Measurements from ENCODE around the gene WDR88. TPM values are rescaled to one million over a fixed set of nuclear protein-coding genes. Genes with fewer than 3 reads are reported as not detected.

WDR88 gene, protein sequence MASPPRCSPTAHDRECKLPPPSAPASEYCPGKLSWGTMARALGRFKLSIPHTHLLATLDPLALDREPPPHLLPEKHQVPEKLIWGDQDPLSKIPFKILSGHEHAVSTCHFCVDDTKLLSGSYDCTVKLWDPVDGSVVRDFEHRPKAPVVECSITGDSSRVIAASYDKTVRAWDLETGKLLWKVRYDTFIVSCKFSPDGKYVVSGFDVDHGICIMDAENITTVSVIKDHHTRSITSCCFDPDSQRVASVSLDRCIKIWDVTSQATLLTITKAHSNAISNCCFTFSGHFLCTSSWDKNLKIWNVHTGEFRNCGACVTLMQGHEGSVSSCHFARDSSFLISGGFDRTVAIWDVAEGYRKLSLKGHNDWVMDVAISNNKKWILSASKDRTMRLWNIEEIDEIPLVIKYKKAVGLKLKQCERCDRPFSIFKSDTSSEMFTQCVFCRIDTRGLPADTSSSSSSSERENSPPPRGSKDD
- not detected for total RNA-seq
- long read RNA-seq, donor 1, partial matches to known transcripts, result 0 of 3 reads
- long read RNA-seq, donor 1, other reads (novel, unspliced or antisense), result 3 of 3 reads
- long read RNA-seq, donor 2, partial matches to known transcripts, result 0 of 1 reads
- long read RNA-seq, donor 2, other reads (novel, unspliced or antisense), result 1 of 1 reads

DNA sequence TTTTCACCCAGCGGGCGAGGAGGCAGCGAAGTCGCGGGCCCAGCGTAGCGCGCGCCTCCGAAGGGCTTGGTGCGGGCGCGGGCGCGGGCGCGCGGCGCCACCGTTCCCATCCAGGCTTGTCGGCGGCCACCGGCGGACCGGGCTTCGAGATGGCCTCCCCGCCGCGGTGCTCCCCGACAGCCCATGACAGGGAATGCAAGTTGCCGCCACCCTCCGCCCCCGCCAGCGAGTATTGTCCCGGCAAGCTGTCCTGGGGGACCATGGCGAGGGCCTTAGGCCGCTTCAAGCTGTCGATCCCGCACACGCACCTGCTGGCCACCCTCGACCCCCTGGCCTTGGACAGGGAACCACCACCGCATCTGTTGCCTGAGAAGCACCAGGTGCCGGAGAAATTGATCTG is at the start of gene WDR88:
Gene WDR88 (plus strand): TSS at position 94 of the 400 bp plus-strand sequence. CDS start 56 bp downstream, at position 150.
- intact Hi-C loops (cut with DNase I), result loop anchor here in 1 of 2 donors (10.0 kb wide), 1 partner anchor 63 kb away; the partner anchor contains the start of gene LRP3

DNA sequence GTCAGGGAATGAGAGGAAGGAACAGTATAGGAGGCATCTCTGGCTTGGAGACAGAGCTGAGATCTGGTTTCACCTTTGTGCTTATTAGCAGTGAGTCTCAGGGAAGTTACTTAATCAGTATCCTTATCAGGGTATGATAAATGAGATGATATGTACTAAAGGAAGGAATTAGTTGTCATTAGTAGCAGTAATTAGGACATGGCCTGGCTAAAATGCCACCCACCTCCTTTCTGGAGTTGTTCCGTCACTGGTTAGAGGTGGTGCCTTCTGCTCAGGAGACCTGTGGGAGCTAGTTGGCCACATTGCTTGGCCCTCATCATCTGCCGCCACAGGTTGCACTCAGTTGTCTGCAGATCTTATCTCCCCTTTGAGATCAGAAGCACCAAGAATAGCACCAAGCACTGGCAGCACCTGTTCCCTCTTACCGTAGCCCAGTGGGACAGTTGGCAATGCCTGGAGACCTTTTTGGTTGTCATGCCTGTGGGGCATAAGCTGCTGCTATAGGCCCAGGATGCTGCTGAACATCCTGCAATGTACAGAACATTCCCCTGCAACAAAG is 46.3 kb upstream of the WDR88 start:
- DNase-seq (ENCODE audit: low spot score), result peak; percentile 18
- intact Hi-C loops (cut with DNase I), result no loop called here

More for the DNA sequence above, at the start of gene WDR88:
- DNase-seq (ENCODE audit: low spot score), result no peak

DNA sequence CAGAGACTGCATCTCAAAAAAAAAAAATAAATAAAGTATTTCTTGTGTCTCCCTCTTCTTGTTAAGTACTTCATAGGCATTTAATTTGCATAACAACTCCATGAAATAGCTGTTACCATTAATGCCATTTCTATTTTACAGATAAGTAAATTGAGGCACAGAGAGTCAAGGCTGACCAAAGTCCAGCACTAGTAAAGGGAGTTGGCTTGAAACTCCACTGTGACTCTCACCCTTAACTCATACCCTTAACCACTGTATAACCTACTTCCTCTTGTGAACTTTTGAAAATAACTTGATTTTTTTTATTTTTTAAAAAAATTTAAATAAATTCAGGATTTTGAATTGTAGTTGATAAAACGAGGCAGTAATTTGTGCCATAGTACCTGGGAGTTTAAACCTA is 45.0 kb upstream of the WDR88 start:
- intact Hi-C loops (cut with DNase I), result no loop called here
- no peak for DNase-seq (ENCODE audit: low spot score)

DNA sequence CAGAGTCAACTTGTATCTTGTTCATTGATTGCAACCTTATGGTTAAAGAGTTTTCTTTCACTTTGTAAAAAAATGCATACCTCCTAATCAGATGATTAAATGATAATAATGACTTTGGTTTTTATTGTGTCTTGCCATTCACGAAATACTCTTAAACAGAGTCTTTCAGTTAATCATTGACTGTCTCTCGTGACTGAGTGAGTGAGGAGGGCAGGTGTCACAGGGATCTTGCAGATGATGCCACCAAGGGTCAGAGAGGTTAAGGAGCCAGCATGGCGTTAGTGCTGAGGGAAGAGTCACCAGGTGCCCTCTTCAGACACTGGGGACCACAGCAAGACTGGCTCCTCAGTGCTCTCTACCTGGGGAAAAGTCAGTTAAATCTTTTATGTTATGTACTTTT is 42.9 kb upstream of the WDR88 start:
- intact Hi-C loops (cut with DNase I), result no loop called here

DNA sequence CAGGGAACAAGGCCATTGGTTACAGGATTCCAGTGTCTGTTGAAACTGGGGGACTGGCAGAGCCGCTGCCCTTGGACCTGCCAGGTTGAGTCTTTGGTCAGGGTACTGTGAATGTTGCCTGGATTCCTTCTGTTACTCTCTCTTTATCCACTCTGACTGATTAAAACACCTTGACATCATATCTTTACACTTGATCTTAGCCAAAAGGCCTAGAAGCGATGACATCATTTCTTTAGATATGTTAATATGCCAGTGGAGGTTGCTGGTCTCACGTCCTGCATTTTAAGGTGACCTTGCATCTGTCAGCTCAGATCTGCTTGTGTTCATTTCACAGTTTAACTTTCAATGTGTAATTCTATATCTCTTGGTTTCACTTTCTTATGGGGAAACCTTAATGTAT is 41.7 kb upstream of the WDR88 start:
- intact Hi-C loops (cut with DNase I), result no loop called here

More for the DNA sequence above, 42.9 kb upstream of the WDR88 start:
- peak; percentile 0 for DNase-seq (ENCODE audit: low spot score)

DNA sequence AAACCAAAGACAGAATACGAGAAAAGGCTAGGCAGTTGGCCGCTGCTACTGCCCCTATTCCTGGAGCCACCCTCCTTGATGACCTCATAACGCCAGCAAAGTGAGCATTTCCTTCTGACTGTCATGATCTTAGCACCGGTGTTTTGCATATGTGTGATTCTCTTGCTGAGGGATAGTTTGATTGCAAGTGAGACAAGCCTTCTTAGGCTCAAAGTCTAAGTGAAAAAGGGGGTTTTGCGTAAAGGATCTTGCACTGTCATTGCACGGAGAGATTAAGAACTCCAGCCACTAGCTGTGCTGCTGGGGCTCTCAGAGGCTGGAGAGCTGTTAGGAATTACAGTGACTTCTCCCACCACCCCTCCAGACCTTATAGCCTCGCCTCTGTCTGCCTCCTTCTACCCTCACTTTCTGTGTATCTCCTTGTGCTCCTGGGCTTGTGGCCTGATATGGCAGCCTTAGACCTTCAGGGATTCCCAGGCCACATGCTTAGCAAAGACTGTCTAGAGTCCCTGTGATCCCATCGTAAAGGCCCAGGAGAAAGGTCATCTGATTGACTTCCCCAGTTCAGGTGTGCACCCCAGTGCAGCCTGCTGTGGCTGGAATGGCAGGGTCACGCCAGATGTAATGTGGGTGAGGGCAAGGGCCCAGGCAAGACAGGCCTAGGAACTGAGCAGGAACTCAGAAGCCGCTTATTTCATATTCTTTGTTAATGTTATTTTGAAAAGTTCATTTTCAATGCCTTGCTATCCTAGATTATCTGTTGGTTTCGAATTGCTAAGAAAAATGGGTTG is 38.3 kb upstream of the WDR88 start:
- peak; percentile 67 for DNase-seq (ENCODE audit: low spot score)
- intact Hi-C loops (cut with DNase I), result no loop called here

More for the DNA sequence above, 41.7 kb upstream of the WDR88 start:
- DNase-seq (ENCODE audit: low spot score), result peak; percentile 19

DNA sequence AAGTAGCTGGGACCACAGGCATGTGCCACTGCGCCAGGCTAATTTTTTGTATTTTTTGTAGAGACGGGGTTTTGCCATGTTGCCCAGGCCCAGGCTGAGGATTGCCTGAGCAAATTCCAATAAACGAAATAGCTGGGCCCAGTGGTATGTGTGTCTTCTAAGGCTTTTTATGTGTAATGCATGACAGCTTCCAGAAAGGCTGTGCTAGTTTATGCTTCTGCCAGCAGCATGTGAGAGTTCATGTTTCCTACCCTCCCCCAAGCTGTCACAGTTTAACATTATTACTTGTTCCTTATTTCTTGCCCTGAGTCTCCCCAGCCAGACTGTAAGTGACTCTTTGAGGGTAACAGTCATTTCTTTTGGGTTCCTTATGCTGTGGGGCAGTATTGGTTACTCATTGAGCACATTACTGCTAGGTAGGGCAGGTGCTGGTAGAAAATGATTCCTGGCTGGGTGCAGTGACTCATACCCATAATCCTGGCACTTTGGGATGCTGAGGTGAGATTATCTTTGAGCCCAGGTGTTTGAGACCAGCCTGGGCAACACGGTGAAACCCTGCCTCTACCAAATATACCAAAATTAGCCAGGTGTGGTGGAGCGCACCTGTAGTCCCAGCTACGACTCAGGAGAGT is 37.4 kb upstream of the WDR88 start:
- no peak for DNase-seq (ENCODE audit: low spot score)
- intact Hi-C loops (cut with DNase I), result no loop called here

DNA sequence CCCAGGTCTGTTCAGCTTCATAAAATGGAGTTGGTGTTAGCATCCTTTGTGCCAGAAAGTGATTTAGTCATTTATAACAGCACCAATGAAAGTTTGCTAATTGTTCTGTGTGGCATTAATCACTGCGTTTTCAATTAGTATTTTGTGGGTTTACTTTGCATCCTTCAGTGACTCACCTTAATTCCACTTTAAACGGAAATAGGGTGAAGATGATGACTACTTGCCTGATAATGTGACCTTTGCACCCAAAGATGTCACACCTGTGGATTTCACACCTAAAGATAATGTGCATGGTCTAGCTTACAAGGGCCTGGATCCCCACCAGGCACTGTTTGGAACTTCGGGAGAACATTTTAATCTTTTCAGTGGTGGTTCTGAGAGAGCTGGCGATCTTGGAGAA is 35.9 kb upstream of the WDR88 start:
- DNase-seq (ENCODE audit: low spot score), result no peak
- intact Hi-C loops (cut with DNase I), result no loop called here

DNA sequence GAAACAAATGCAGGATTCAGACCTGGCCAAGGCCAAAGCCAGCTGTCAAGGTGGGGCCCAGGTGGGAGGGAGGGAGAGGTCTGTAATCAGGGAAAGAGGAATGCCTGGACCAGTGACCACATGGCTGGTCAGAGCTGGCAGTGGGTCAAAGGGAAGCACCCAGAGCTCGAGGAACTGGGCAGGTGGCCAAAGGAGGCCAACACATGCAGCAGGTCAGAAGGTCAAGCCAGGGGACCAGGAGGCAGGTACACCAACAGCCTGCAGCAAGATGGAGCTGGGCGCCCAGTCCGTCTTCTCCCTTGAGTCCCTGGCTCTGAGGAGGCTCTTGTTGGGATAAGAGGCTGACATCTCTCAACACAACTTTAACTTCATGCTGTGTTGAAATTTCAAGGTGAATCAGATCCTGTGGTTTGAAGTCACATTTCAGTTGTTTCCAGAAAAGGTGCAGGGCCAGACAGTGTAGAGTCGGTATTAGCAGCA is 33.8 kb upstream of the WDR88 start:
- no peak for DNase-seq (ENCODE audit: low spot score)
- intact Hi-C loops (cut with DNase I), result no loop called here

DNA sequence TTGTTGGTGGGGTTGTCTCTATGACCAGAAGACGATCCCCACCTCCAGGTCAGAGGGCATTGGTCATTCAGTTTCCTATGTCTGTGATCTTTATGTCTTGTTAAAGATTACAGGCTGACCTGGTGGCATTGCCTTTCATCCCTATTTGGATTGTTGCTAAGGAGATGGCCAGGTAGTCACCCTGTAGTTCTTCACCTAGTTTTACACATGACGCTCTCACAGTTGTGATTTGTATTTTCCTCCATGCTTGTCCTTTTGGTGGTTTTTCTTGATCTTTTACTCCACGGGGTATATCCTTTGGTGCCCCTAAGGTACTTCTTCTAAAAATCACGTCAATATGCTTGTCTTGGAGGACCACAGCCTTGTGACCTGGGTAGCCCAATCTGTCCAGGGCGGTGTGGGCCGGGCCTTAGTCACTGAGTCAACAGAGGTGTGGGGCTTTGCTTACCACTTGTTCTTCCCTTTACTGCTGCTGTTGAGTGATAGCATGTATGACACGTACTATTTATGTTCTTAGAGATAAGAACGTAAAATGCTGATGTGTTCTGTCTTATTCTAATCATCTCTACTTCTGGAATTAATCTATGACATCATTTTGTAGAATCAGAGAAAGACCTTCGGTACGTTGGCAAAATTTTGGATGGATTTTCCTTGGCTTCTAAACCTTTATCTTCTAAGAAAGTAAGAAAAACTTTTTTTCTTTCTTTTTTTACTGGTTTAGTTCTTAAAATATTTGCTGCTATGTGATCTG is 30.8 kb upstream of the WDR88 start:
- intact Hi-C loops (cut with DNase I), result no loop called here
- no peak for DNase-seq (ENCODE audit: low spot score)

DNA sequence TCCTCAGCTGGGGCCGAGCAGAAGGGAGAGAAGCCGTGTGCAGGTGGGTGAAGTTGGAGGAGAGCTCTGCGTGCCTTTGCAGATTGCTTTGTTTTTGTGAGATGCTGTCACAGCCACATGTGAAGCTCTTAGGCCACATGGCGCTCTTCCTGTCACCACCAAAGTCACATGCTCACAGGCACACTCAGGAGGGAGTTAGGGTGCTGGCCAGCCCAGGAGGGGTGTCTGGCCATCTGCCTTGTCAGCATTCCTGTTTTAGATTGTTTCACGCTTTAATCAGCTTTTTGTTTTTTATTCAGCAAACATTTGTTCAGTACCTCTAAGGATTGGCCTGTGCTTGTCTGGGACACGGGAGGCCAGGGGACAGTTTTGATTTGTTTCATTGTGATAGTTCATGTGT is 29.0 kb upstream of the WDR88 start:
- intact Hi-C loops (cut with DNase I), result no loop called here
- DNase-seq (ENCODE audit: low spot score), result no peak

DNA sequence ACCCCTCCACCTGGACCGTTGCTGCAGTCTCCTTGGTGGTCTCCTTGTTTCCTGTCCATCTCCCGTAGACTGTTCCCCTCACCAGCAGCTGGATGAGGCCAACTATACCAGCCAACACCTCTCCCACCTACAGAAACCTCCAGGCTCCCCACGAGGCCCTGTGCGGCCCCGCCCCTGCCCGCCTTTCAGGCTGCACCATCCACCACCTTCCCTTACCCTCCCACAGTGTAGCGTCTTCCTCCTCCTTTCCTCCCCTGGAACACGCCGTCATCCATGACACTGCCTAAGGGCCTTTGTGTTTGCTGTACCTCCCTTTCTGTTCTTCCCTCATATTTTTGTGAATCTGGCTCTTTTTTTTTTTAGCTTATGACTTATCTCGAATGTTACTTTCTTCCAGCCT is 23.8 kb upstream of the WDR88 start:
- intact Hi-C loops (cut with DNase I), result no loop called here
- no peak for DNase-seq (ENCODE audit: low spot score)

DNA sequence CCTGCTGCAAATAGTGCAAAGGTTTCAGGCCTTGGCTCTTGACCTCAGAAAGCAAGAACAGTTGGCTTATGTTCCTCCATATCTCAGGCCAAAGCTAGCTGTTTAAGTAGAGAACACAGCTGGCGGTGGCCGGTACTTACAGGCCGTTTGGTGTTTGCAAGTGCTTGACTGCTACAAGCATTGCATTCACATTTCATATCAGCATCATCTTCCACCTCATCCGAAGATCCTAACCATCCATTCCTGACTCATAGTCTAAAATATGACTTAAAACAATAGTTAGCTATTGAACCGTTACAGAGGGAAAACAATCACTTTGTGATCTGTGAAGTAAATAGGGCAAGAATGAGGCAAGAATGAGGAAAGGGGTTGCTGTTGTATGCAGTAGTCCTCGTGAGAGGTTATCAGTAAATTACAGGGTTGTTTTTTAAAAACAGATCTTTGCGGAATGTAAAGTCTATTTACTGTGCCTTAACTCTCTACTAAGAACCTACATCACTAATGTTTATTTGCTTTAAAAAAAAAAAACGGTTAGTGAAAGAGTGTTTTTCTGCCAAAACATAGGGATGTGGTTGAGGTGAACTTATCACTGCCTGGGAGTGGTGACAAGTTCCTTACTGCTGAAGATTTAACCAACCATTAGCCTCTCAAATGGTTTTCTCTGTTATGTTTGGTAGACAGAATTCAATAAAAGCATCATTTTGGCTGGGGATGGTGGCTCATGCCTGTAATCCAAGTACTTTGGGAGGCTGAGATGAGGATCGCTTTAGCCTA is 21.6 kb upstream of the WDR88 start:
- DNase-seq (ENCODE audit: low spot score), result no peak
- intact Hi-C loops (cut with DNase I), result no loop called here

DNA sequence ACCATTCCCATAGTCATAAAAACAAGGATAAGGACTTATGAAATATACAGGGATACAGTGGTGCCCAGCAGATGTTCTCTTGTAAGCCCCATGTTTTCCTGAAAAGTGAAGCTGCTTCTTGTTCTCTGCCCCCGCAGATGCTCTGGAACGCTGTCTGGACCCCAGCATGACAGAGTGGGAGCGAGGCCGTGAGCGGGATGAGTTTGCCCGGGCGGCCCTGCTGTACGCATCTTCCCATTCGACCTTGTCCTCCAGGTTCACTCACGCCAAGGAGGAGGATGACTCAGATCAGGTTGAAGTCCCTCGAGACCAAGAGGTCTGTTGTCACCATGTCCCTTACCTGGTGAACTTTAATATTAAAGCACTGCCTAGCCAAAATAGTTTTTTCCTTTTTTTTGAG is 20.3 kb upstream of the WDR88 start:
- intact Hi-C loops (cut with DNase I), result no loop called here

DNA sequence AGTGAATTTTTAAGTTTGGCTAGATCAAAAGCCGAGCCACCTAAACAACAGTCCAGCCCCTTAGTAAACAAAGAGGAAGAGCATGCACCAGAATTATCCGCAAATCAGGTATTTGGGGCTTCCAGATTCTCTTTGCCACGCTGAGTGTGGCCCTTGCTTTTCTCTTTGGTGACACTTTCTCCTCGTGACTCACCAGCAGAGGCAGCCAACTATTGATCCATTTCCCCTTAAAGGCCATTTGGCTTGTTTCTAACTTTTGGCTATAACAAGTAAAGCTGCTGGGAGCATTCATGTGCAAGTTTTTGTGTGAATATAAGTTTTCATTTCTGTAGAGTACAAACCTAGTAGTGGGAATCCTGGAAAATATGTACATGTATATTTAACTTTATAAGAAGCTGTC is 17.6 kb upstream of the WDR88 start:
- no peak for DNase-seq (ENCODE audit: low spot score)
- intact Hi-C loops (cut with DNase I), result no loop called here

More for the DNA sequence above, 20.3 kb upstream of the WDR88 start:
- DNase-seq (ENCODE audit: low spot score), result peak; percentile 58

DNA sequence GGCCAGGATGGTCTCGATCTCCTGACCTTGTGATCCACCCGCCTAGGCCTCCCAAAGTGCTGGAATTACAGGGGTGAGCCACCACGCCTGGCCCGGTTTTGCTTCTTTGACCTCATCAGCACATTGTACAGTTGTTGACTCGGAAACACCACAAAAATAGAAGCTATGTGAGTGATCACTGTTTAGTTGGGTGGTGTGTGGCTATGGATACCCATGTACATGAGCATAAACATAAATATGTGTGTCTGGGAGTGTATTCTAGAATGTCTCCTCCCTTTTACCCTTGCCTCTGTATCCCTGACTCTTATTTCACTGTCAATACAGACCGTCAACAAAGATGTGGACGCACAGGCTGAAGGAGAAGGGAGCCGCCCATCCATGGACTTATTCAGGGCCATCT is 14.4 kb upstream of the WDR88 start:
- DNase-seq (ENCODE audit: low spot score), result no peak
- intact Hi-C loops (cut with DNase I), result no loop called here

DNA sequence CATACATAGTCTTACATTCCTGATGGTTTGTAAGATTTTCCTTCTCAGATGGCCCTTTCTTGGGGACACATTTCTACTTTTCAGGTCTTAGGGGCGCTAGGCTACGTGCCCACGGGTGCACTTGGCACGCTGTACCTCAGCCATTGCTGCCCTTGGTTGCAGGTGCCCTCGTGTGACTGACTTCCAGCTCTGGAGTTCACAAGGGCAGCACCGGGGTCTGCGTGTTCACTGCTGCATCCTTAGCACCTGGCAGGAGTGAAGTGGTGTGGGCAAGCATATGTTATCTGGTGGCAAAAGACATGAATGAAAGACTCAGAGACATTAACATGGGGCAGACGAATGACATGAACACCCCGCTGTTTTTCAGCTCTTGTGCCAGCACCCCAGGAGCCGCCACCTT is 13.3 kb upstream of the WDR88 start:
- intact Hi-C loops (cut with DNase I), result no loop called here

More for the DNA sequence above, 13.3 kb upstream of the WDR88 start:
- no peak for DNase-seq (ENCODE audit: low spot score)

Measured in posterior vena cava (tissue), 2 donors.